HG03442 (cell line): ENCODE measurements around the gene DERA.

Experiments
- ATAC-seq: cut with Tn5 transposase; IDR thresholded peaks from one replicate; pipeline ENCODE4 v1.9.1; 2021; ENCODE audit warnings: mild to moderate bottlenecking, moderate library complexity; ENCODE audit not compliant: unreplicated experiment

Gene DERA

DNA sequence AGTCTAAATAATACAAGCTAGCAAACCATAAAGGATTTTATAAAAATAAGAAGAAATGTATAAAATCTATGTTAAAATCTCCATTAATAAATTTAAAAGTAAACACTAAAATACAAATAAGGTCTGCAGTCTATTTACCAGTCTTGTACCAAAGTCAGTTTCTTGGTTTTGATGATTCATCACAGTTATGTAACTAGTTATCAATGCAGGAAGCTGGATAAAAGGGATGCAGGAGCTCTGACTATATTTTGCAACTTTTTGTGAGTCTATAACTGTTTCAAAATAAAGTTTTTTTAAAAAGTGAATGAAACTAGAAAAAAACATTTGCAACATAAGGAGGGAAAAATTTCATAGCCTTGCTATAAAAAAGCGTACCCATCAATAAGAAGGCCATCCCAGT is 151.5 kb downstream of the DERA start:
- no peak for ATAC-seq

DNA sequence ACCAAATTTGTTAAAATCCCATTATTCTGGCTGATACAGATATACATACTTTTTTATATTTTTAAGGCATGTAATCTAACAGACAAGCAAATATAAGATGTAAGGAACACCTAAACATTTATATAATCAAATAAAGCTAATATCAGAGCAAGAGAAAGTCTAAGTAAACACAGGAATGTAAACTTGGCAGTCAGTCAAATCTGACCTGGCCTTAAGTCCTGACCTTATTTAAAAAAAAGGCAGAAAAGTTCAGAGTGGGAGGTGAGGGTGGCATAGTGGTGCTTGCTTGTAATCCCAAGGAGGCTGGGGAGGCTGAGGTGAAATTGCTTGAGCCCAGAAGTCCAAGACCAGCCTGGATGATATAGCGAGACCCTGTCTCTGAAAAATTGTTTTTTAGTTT is 152.6 kb downstream of the DERA start:
- no peak for ATAC-seq

DNA sequence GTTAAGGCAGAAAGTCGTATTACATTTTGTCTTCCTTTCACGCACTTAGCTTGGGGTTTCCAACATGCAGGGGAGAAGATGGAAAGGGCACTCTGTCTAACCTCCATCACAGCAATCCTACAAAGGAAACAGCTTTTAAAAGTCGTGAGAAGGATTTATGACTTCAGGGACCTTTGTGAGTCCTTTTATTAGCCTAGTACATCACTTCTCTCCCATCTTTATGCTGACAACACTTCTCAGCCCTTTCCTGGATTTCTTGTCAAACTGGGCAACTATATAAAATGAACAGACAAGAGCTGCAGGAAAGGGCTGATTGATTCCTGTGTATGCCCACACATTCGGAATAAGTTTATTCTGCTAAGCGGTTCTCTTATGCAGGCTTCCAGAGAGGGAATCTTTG is 159.0 kb downstream of the DERA start:
- no peak for ATAC-seq

DNA sequence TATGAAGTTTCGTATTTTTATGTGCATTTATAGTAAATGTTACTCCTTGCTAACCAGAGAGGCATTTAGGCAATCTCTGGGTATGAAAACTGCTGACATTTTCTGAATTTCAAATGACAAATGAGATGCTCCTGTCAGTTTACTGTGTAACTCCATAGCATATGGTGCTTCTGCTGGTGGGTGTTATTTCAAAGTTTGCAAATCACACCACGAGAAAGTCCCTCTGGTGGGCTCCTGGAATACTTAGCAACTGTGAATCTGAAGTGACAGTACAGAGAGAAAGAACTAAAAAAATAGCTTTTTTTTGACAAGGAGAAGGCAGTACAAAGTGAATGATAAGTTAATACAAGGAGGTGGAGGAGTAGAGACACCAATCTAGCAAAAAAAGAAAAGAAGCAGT is 161.5 kb downstream of the DERA start:
- ATAC-seq = no peak

GRCh38 chr12:16074894-16075293 is 163.8 kb downstream of the DERA start:
- ATAC-seq = no peak

- ATAC-seq = no peak
Observed at GRCh38 chr12:16075887-16076286, 164.8 kb downstream of the DERA start.

GRCh38 chr12:16076557-16076956 is 165.4 kb downstream of the DERA start:
- ATAC-seq = peak; percentile 78

- ATAC-seq = peak; percentile 7
Observed at GRCh38 chr12:16076970-16077522, 165.9 kb downstream of the DERA start.

DNA sequence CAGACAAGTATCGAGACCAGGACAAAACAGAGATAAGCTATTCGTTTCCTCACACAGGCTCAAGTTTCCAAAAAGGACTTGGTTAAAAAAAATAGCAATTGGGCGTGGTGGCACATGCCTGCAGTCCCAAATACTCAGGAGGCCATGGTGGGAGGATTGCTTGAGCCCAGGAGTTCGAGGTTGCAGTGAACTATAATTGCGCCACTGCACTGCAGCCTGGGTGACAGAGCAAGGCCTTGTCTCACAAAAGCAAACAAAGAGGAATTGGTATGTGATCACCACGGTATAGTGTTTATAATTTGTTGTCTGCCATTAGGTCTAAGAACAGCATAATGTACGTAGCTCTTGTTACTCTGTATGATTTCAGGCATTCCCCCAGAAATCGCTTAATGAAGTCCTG is 175.3 kb downstream of the DERA start:
- no peak for ATAC-seq

DNA sequence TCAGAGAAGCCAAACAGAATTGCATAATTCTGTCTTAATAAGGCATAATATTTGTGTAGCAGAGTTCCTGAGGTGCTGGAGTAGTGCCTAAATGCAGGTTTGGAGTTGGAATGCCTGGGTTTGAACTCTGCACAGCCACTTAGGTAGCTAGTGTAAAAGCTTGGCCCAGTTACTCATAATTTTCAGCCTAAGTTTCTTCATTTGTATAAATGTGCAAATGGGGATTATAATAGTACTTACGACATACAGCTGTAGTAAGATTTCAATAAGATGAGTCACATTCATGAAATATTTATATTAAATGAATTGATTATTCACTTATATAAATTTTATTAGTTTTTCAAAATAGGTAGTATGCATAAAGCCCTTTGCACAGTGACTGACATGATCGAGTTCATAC is 175.8 kb downstream of the DERA start:
- no peak for ATAC-seq
